SK-N-MC (cell line): Measurements from ENCODE around the gene EXT2.

Experiments used
- DNase-seq: peaks from one replicate; pipeline ENCODE4 v3.0.0-alpha.2; 2011; ENCODE audit warnings: low read depth, low spot score
- H3K27ac ChIP-seq: fragments of 200-600 bp; sonication (generic); 2 replicates; pipeline ENCODE4 v1.5.1; 2016; ENCODE audit warnings: mixed run types
- H3K36me3 ChIP-seq: fragments of 200-600 bp; sonication (generic); 2 replicates; pipeline ENCODE4 v1.6.1; 2017; ENCODE audit warnings: antibody characterized with exemption, low read length, mixed read lengths; ENCODE audit not compliant: insufficient read depth
- H3K4me3 ChIP-seq: fragments of 200-600 bp; sonication (generic); 2 replicates; pipeline ENCODE4 v1.5.1; 2016
- H3K9ac ChIP-seq: fragments of 200-600 bp; sonication (generic); 2 replicates; pipeline ENCODE4 v1.8.0; 2017; ENCODE audit warnings: mixed run types, mixed read lengths; ENCODE audit not compliant: insufficient read length
- H3K9me3 ChIP-seq: fragments of 200-600 bp; sonication (generic); 2 replicates; pipeline ENCODE4 v1.6.1; 2017; ENCODE audit warnings: low read depth, mild to moderate bottlenecking, antibody characterized with exemption, low read length, moderate library complexity, mixed read lengths
- EZH2 ChIP-seq: fragments of 200-600 bp; sonication (generic); IDR thresholded peaks from one replicate; pipeline ENCODE4 v1.6.1; 2017; ENCODE audit warnings: antibody characterized with exemption
- FOXP2 ChIP-seq: optimal IDR thresholded peaks from 2 replicates; pipeline ENCODE3; 2011; ENCODE audit warnings: mild to moderate bottlenecking, moderate library complexity; ENCODE audit not compliant: insufficient read depth; ENCODE audit errors: extremely low read length, control extremely low read depth
- POLR2AphosphoS5 ChIP-seq: IDR thresholded peaks from 2 replicates; pipeline ENCODE4 v1.6.1; 2012; ENCODE audit warnings: mild to moderate bottlenecking, low read depth, low read length, borderline replicate concordance

Gene EXT2

GRCh38 chr11:44228379-44228778 is 132.9 kb downstream of the EXT2 start:
- no peak overlapping the region for H3K27ac ChIP-seq
- no peak for DNase-seq
- no peak overlapping the region for H3K4me3 ChIP-seq
- H3K9ac ChIP-seq = no peak overlapping the region
- H3K9me3 ChIP-seq = no peaks in the 10 kb centered on the region
- TF ChIP-seq FOXP2 = no peak
- TF ChIP-seq EZH2 = no peak
- no peak for TF ChIP-seq POLR2AphosphoS5
- H3K36me3 ChIP-seq = no peaks in the 10 kb centered on the region

- Histone ChIP-seq H3K27ac (no peak overlapping the region), H3K9me3 (no peaks in the 10 kb centered on the region), H3K9ac (no peak overlapping the region), H3K36me3 (no peaks in the 10 kb centered on the region), H3K4me3 (no peak overlapping the region)
- no peak for DNase-seq
- no peak for TF ChIP-seq EZH2
- TF ChIP-seq FOXP2 = no peak
- no peak for TF ChIP-seq POLR2AphosphoS5
These were observed 133.6 kb downstream of the EXT2 start for GRCh38 chr11:44229098-44229497.

GRCh38 chr11:44229624-44230023 is 134.1 kb downstream of the EXT2 start:
- no peak for DNase-seq
- Histone ChIP-seq H3K36me3 (no peaks in the 10 kb centered on the region), H3K9me3 (no peaks in the 10 kb centered on the region), H3K4me3 (no peak overlapping the region), H3K27ac (no peak overlapping the region), H3K9ac (no peak overlapping the region)
- no peak for TF ChIP-seq FOXP2
- no peak for TF ChIP-seq EZH2

- TF ChIP-seq POLR2AphosphoS5 (no peak), FOXP2 (no peak), EZH2 (no peak)
- no peaks in the 10 kb centered on the region for H3K9me3 ChIP-seq
- H3K4me3 ChIP-seq = no peak overlapping the region
- H3K27ac ChIP-seq = no peak overlapping the region
- no peak overlapping the region for H3K9ac ChIP-seq
- H3K36me3 ChIP-seq = peaks cover 4% of the 10 kb centered on the region; the same call in 1 of the 2 replicates
- DNase-seq = no peak
These were observed 140.3 kb downstream of the EXT2 start for GRCh38 chr11:44235765-44236201.

GRCh38 chr11:44236296-44236695 is 140.8 kb downstream of the EXT2 start:
- H3K9me3 ChIP-seq = no peaks in the 10 kb centered on the region
- peaks cover 4% of the 10 kb centered on the region; the same call in 1 of the 2 replicates for H3K36me3 ChIP-seq
- no peak overlapping the region for H3K4me3 ChIP-seq
- H3K27ac ChIP-seq = no peak overlapping the region
- no peak overlapping the region for H3K9ac ChIP-seq
- DNase-seq = no peak
- no peak for TF ChIP-seq POLR2AphosphoS5
- no peak for TF ChIP-seq FOXP2
- no peak for TF ChIP-seq EZH2

- Histone ChIP-seq H3K9ac (no peak overlapping the region), H3K9me3 (no peaks in the 10 kb centered on the region), H3K27ac (no peak overlapping the region), H3K36me3 (peaks cover 8% of the 10 kb centered on the region; the same call in 1 of the 2 replicates), H3K4me3 (no peak overlapping the region)
- DNase-seq = no peak
- TF ChIP-seq EZH2 = no peak
- no peak for TF ChIP-seq POLR2AphosphoS5
- no peak for TF ChIP-seq FOXP2
These were observed 141.7 kb downstream of the EXT2 start for GRCh38 chr11:44237156-44237555.

- peaks cover 10% of the 10 kb centered on the region; the same call in 1 of the 2 replicates for H3K36me3 ChIP-seq
These were observed 146.4 kb downstream of the EXT2 start for GRCh38 chr11:44241851-44242250.

GRCh38 chr11:44243086-44243485 is 147.6 kb downstream of the EXT2 start:
- no peak for DNase-seq
- Histone ChIP-seq H3K4me3 (no peak overlapping the region), H3K36me3 (peaks cover 10% of the 10 kb centered on the region; the same call in 1 of the 2 replicates), H3K9me3 (no peaks in the 10 kb centered on the region), H3K9ac (no peak overlapping the region), H3K27ac (no peak overlapping the region)
- no peak for TF ChIP-seq FOXP2

More at GRCh38 chr11:44241851-44242250, 146.4 kb downstream of the EXT2 start:
- Histone ChIP-seq H3K9ac (no peak overlapping the region), H3K27ac (no peak overlapping the region), H3K4me3 (no peak overlapping the region), H3K9me3 (no peaks in the 10 kb centered on the region)
- TF ChIP-seq FOXP2 (no peak), EZH2 (no peak), POLR2AphosphoS5 (no peak)
- no peak for DNase-seq

- H3K9ac ChIP-seq = no peak overlapping the region
- H3K9me3 ChIP-seq = no peaks in the 10 kb centered on the region
- peaks cover 10% of the 10 kb centered on the region; the same call in 1 of the 2 replicates for H3K36me3 ChIP-seq
- no peak overlapping the region for H3K4me3 ChIP-seq
- TF ChIP-seq FOXP2 (no peak), EZH2 (no peak), POLR2AphosphoS5 (no peak)
- no peak overlapping the region for H3K27ac ChIP-seq
- no peak for DNase-seq
These were observed 148.3 kb downstream of the EXT2 start for GRCh38 chr11:44243595-44244343.
